ENCODE results near the gene GAPVD1. TPM values are rescaled to one million over a fixed set of nuclear protein-coding genes. Genes with fewer than 3 reads are reported as not detected.

Gene GAPVD1
- total and polyA plus RNA-seq, 2 of the 8 experiments (the other 6 are each of a cell fraction or from before 2014, with no cell fraction given), result 5.5 to 40.5 TPM

GRCh38 chr9:125399165-125399564, 137.5 kb downstream of the GAPVD1 start:
- no peaks in the 10 kb centered on the region for H3K36me3 ChIP-seq (ENCODE audit: control insufficient read depth in 2 of 4, insufficient read depth in 4 of 4, low read length in 3 of 4)
- H3K4me1 ChIP-seq (replicated peaks in 1 of 4; ENCODE audit: control insufficient read depth in 3 of 4, insufficient read depth in 4 of 4, low read length in 3 of 4), result no peaks in the 10 kb centered on the region; a peak in 1 of 7 replicates
- no peaks in the 10 kb centered on the region for H3K27me3 ChIP-seq (replicated peaks in 1 of 4; ENCODE audit: control insufficient read depth in 3 of 4, extremely low read depth in 1 of 4, insufficient read depth in 3 of 4, low read length in 3 of 4)
- H3K27ac ChIP-seq (ENCODE audit: low read depth, low read length), result no peak overlapping the region
- H3K4me3 ChIP-seq (ENCODE audit: extremely low read depth in 1 of 4, insufficient read depth in 2 of 4, low read depth in 3 of 4, low read length in 4 of 4), result no peak overlapping the region
- H4K91ac ChIP-seq (replicated peaks; ENCODE audit: insufficient read length, low read length), result no peak overlapping the region
- no peak overlapping the region for H2BK5ac ChIP-seq (ENCODE audit: low read depth, low read length)
- no peak overlapping the region for H4K5ac ChIP-seq (ENCODE audit: insufficient read length, low read depth, low read length)
- H3K23me2 ChIP-seq (ENCODE audit: low read depth, low read length), result no peaks in the 10 kb centered on the region
- H4K20me1 ChIP-seq (replicated peaks in 1 of 2; ENCODE audit: control insufficient read depth in 1 of 2, insufficient read depth in 2 of 2, low read length in 2 of 2), result no peaks in the 10 kb centered on the region
- no peak for FAIRE-seq
- H3K4ac ChIP-seq (replicated peaks; ENCODE audit: insufficient read length, low read depth, low read length), result no peak overlapping the region
- H2AFZ ChIP-seq (ENCODE audit: low read length), result no peak overlapping the region
- H3K79me1 ChIP-seq (ENCODE audit: low read depth, low read length), result no peaks in the 10 kb centered on the region
- POLR2A ChIA-PET (ENCODE audit: partially characterized antibody), result no interaction called here
- no peak for DNase-seq (ENCODE audit: low read depth in 1 of 2, low spot score in 2 of 2)
- no peak overlapping the region for H3K18ac ChIP-seq (ENCODE audit: extremely low read depth, low read length)
- H2AK5ac ChIP-seq (ENCODE audit: low read depth, low read length), result no peak overlapping the region
- H2BK20ac ChIP-seq (ENCODE audit: low read length), result no peak overlapping the region
- H3K14ac ChIP-seq (ENCODE audit: insufficient read length), result no peak overlapping the region
- no peak overlapping the region for H3K4me2 ChIP-seq (ENCODE audit: insufficient read depth in 1 of 2, low read depth in 2 of 2, low read length in 2 of 2)
- WGBS, 2 experiments (ENCODE audit: extremely low coverage in 1 of 2, insufficient coverage in 1 of 2, insufficient read length in 1 of 2, insufficient replicate concordance in 2 of 2, low coverage in 1 of 2, low lambda C conversion rate in 2 of 2, missing lambda C conversion rate in 1 of 2), result 95% methylated on average over 12 of the region's 12 CpGs; no CpG with 5 or more reads in 1 of the 2 experiments
- CTCF ChIA-PET (ENCODE audit: partially characterized antibody), result interaction anchor here (0.6 to 1.5 kb wide), 4 partner anchors 9 to 875 kb away, joined by 3 to 9 read pairs (median 4); no protein-coding TSS in a partner anchor
- no peak overlapping the region for H3K56ac ChIP-seq (replicated peaks; ENCODE audit: insufficient read length, low read depth, low read length)
- no peak overlapping the region for H2BK12ac ChIP-seq (ENCODE audit: low read depth, low read length)
- no peak overlapping the region for H2BK120ac ChIP-seq (replicated peaks; ENCODE audit: low read depth, low read length)
- H3K9ac ChIP-seq (replicated peaks in 1 of 4; ENCODE audit: extremely low read depth in 1 of 4, low read depth in 3 of 4, low read length in 3 of 4), result no peak overlapping the region
- no peaks in the 10 kb centered on the region for H3K9me3 ChIP-seq (ENCODE audit: insufficient read depth in 2 of 2, low read depth in 1 of 2, low read length in 1 of 2)
- H3K79me2 ChIP-seq (ENCODE audit: control insufficient read depth in 1 of 2, insufficient read depth in 2 of 2, low read length in 2 of 2), result no peaks in the 10 kb centered on the region
- no peak overlapping the region for H4K8ac ChIP-seq (ENCODE audit: extremely low read depth, insufficient read depth, low read length)
- no peak overlapping the region for H2BK15ac ChIP-seq (ENCODE audit: low read length)
- H3K23ac ChIP-seq (ENCODE audit: insufficient read length), result no peak overlapping the region
- TF ChIP-seq EGR1 (IDR thresholded peaks at IDR 0.05; ENCODE audit: borderline replicate concordance, low read depth, low read length) (no peak), CBX5 (IDR thresholded peaks at IDR 0.05; ENCODE audit: low read depth, low read length) (no peak), BRCA1 (IDR thresholded peaks at IDR 0.05; ENCODE audit: low read depth, low read length) (no peak), SAP30 (IDR thresholded peaks at IDR 0.05; ENCODE audit: insufficient read depth, insufficient replicate concordance, low read length) (no peak), SIRT6 (IDR thresholded peaks at IDR 0.05; ENCODE audit: low read length) (no peak), FOSL1 (IDR thresholded peaks at IDR 0.05; ENCODE audit: insufficient read depth, low read depth, low read length) (no peak), CHD1 (IDR thresholded peaks at IDR 0.05; ENCODE audit: low read depth, low read length) (no peak), TEAD4 (IDR thresholded peaks at IDR 0.05; ENCODE audit: low read depth, low read length) (no peak), ASH2L (IDR thresholded peaks at IDR 0.05; ENCODE audit: low read length) (no peak)
